GM04504 (cell line): ENCODE results near the gene SNIP1.
A peak's percentile ranks its signal among the peaks of the same experiment; 100 is the strongest.
"Not testable (repeated sequence)": the region's sequence is repeated elsewhere in the genome, so short reads cannot be mapped to it uniquely, and the experiment has no call there.

ENCODE experiments used
- DNase-seq: peaks from one replicate; pipeline ENCODE4 v3.0.0-alpha.2; 2012; ENCODE audit warnings: low read depth

Gene SNIP1

GRCh38 chr1:37553927-37554808 lies at the start of gene SNIP1:
TSS of gene SNIP1 (minus strand) at chr1:37554293. CDS start at chr1:37554229, 64 bp downstream.
- peak; percentile 86 for DNase-seq

- no peak for DNase-seq
Observed at GRCh38 chr1:37602750-37603694, 48.9 kb upstream of the SNIP1 start.

- no peak for DNase-seq
Observed at GRCh38 chr1:37601441-37601840, 47.3 kb upstream of the SNIP1 start.

GRCh38 chr1:37599940-37600339 lies 45.8 kb upstream of the SNIP1 start:
- no peak for DNase-seq

- no peak for DNase-seq
Observed at GRCh38 chr1:37596182-37596667, 42.1 kb upstream of the SNIP1 start.

GRCh38 chr1:37595440-37596181 lies 41.5 kb upstream of the SNIP1 start, which contains the start of gene GNL2:
TSS of gene GNL2 (minus strand) at chr1:37595937. CDS start at chr1:37595822, 115 bp downstream.
- DNase-seq, result peak; percentile 90

- no peak for DNase-seq
Observed at GRCh38 chr1:37593726-37594125, 39.6 kb upstream of the SNIP1 start.

- DNase-seq, result no peak
Observed at GRCh38 chr1:37588939-37589338, 34.8 kb upstream of the SNIP1 start.

GRCh38 chr1:37584544-37584943 lies 30.5 kb upstream of the SNIP1 start:
- DNase-seq, result not testable (repeated sequence)

GRCh38 chr1:37575692-37576091 lies 21.6 kb upstream of the SNIP1 start:
- no peak for DNase-seq

- DNase-seq, result peak; percentile 77
Observed at GRCh38 chr1:37574834-37575480, 20.9 kb upstream of the SNIP1 start.

GRCh38 chr1:37570528-37571334 lies 16.6 kb upstream of the SNIP1 start:
- DNase-seq, result no peak

- no peak for DNase-seq
Observed at GRCh38 chr1:37567023-37567422, 12.9 kb upstream of the SNIP1 start.

- DNase-seq, result no peak
Observed at GRCh38 chr1:37564892-37565291, 10.8 kb upstream of the SNIP1 start.

GRCh38 chr1:37562984-37563383 lies 8.9 kb upstream of the SNIP1 start:
- no peak for DNase-seq

GRCh38 chr1:37561133-37562132 lies 7.3 kb upstream of the SNIP1 start:
- DNase-seq, result no peak

- no peak for DNase-seq
Observed at GRCh38 chr1:37560401-37561132, 6.5 kb upstream of the SNIP1 start.

- DNase-seq, result not testable (repeated sequence)
Observed at GRCh38 chr1:37559957-37560379, 5.9 kb upstream of the SNIP1 start.
